ENCODE measurements around the gene WDFY4. TPM values are rescaled to one million over a fixed set of nuclear protein-coding genes. Genes with fewer than 3 reads are reported as not detected.

WDFY4 gene
- total RNA-seq, 3 donors from 2014 or later = 2.3 to 7.0 (median 5.8) TPM

GRCh38 chr10:48834189-48834965, 149.7 kb downstream of the WDFY4 start:
- TF ChIP-seq POLR2AphosphoS5 (IDR thresholded peaks at IDR 0.05) (no peak), CTCF (IDR thresholded peaks at IDR 0.05) (no peak), POLR2A (IDR thresholded peaks at IDR 0.05) (no peak)
- intact Hi-C loops (cut with DNase I; ENCODE audit: low total_unique reads) = no loop called here
- DNase-seq (ENCODE audit: low spot score in 2 of 2) = no peak
- no peak overlapping the region for H3K27ac ChIP-seq
- no peaks in the 10 kb centered on the region for H3K36me3 ChIP-seq
- H3K4me1 ChIP-seq = no peaks in the 10 kb centered on the region
- H3K4me3 ChIP-seq = no peak overlapping the region
- no peaks in the 10 kb centered on the region for H3K27me3 ChIP-seq
- no peaks in the 10 kb centered on the region for H3K9me3 ChIP-seq

- Histone ChIP-seq H3K9me3 (no peaks in the 10 kb centered on the region), H3K27ac (no peak overlapping the region), H3K36me3 (no peaks in the 10 kb centered on the region), H3K27me3 (no peaks in the 10 kb centered on the region), H3K4me1 (no peaks in the 10 kb centered on the region), H3K4me3 (no peak overlapping the region)
- intact Hi-C loops (cut with DNase I; ENCODE audit: low total_unique reads) = no loop called here
- no peak for TF ChIP-seq POLR2AphosphoS5 (IDR thresholded peaks at IDR 0.05)
- TF ChIP-seq POLR2A (IDR thresholded peaks at IDR 0.05) = no peak
- TF ChIP-seq CTCF (IDR thresholded peaks at IDR 0.05) = no peak
- DNase-seq (ENCODE audit: low spot score in 2 of 2) = no peak
Measured at GRCh38 chr10:48835781-48836180, 151.1 kb downstream of the WDFY4 start.

GRCh38 chr10:48836605-48837004, 151.9 kb downstream of the WDFY4 start:
- Histone ChIP-seq H3K27me3 (no peaks in the 10 kb centered on the region), H3K9me3 (no peaks in the 10 kb centered on the region), H3K27ac (no peak overlapping the region), H3K4me3 (no peak overlapping the region), H3K36me3 (no peaks in the 10 kb centered on the region), H3K4me1 (no peaks in the 10 kb centered on the region)
- TF ChIP-seq CTCF (IDR thresholded peaks at IDR 0.05) (no peak), POLR2AphosphoS5 (IDR thresholded peaks at IDR 0.05) (no peak), POLR2A (IDR thresholded peaks at IDR 0.05) (no peak)
- no peak for DNase-seq (ENCODE audit: low spot score in 2 of 2)
- intact Hi-C loops (cut with DNase I; ENCODE audit: low total_unique reads) = no loop called here

GRCh38 chr10:48838834-48839233, 154.2 kb downstream of the WDFY4 start:
- Histone ChIP-seq H3K9me3 (no peaks in the 10 kb centered on the region), H3K27ac (no peak overlapping the region), H3K36me3 (no peaks in the 10 kb centered on the region), H3K4me3 (no peak overlapping the region), H3K27me3 (no peaks in the 10 kb centered on the region), H3K4me1 (no peaks in the 10 kb centered on the region)
- no peak for DNase-seq (ENCODE audit: low spot score in 2 of 2)
- no peak for TF ChIP-seq POLR2A (IDR thresholded peaks at IDR 0.05)
- intact Hi-C loops (cut with DNase I; ENCODE audit: low total_unique reads) = no loop called here

- no peak for DNase-seq (ENCODE audit: low spot score in 2 of 2)
- H3K27ac ChIP-seq = no peak overlapping the region
- intact Hi-C loops (cut with DNase I; ENCODE audit: low total_unique reads) = no loop called here
- no peak overlapping the region for H3K4me3 ChIP-seq
- no peaks in the 10 kb centered on the region for H3K4me1 ChIP-seq
- no peaks in the 10 kb centered on the region for H3K27me3 ChIP-seq
- no peak for TF ChIP-seq POLR2AphosphoS5 (IDR thresholded peaks at IDR 0.05)
- TF ChIP-seq CTCF (IDR thresholded peaks at IDR 0.05) = no peak
- no peak for TF ChIP-seq POLR2A (IDR thresholded peaks at IDR 0.05)
- no peaks in the 10 kb centered on the region for H3K36me3 ChIP-seq
- no peaks in the 10 kb centered on the region for H3K9me3 ChIP-seq
Measured at GRCh38 chr10:48839809-48840679, 155.4 kb downstream of the WDFY4 start.

Measured in breast epithelium (tissue), 4 donors.